GM19099 (cell line): ENCODE results near the gene CMTM1.

Source experiments
- POLR2A ChIP-seq: IDR thresholded peaks from 3 replicates; pipeline ENCODE4 v1.6.1; 2011; ENCODE audit warnings: low read depth; ENCODE audit not compliant: insufficient read length; ENCODE audit errors: extremely low read depth

CMTM1 gene

DNA sequence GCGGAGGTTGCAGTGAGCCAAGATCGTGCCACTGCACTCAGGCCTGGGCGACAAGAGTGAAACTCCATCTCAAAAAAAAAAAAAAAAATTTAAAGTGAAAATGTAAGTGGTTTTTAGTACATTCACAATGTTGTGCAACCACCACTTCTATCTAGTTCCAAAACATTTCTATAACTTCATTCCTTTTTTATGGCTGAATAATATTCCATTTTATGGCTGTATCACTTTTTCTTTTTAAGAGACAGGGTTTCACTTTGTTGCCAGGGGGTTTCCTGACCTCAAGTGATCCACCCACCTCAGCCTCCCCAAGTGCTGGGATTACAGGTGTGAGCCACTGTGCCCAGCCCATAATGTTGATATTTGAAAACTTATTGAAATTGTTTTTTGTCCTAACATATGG lies 26.6 kb downstream of the CMTM1 start:
- no peak for TF ChIP-seq POLR2A

DNA sequence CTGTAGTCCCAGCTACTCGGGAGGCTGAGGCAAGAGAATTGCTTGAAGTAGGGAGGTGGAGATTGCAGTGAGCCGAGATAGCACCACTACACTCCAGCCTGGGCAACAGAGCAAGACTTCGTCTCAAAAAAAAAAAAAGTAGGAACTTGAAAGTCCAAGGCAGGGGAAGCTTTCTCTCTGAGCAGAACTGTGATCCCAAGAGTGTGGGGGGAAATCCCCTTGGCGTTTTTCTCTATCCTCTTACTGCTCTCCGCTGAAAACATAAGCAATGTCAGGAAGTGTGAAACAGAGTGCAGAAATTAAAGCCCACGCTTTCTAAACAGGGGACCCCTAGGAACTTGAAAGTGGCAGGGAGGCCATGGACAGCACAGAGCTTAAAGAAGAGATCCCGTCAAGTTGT lies 28.5 kb downstream of the CMTM1 start:
- TF ChIP-seq POLR2A = no peak

DNA sequence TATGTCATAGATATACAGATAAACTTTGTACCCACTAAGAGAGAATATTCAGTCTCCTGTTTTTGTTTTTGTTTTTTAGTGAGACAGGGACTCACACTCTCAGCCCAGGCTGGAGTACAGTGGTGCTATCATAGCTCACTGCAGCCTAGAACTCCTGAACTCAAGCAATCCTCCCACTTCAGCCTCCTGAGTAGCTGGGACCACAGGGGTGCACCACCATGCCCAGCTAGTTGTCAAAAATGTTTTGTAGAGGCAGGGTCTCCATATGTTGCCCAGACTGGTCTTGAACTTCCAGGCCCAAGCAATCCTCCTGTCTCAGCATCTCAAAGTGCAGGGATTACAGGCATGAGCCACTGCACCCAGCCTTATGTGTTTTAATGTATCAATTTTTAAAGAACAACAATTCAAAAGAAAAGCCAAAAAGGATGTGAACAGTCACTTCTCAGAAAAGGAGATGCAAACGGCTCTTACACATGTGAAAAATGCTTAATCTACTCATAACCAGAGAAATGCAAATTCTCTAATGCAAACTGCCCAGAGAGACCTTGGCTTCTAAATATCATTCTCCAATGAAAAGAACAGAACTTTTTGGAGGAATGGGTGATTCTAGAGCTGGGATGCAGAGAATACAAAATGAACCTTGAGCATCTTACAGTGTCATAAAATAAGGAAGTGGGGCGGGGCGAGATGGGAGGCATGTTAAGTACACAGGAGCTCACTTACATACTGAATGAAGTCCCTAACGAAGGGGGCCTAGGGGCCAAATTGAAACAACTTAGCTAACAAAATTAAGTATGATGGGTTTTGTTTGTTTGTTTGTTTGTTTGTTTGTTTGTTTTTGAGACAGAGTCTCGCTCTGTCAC lies 31.0 kb downstream of the CMTM1 start:
- no peak for TF ChIP-seq POLR2A

DNA sequence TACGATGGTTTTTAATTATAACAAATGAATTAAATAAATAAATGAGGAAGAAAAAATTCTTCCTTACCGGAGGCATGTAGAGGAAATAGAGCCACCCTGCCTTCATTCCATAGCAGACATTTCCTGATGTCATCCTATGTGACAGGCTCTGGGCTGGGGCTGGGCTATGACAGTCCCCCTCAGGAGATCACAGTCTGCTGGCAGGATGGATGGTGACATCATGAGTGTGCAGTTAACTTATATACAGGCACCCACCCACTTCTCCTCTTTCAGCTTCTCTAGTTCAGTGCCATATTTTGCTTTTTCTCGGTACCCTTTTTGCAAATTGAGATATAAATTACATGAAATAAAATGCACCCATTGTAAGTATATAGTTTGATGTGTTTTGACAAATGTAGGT lies 31.9 kb downstream of the CMTM1 start:
- no peak for TF ChIP-seq POLR2A

DNA sequence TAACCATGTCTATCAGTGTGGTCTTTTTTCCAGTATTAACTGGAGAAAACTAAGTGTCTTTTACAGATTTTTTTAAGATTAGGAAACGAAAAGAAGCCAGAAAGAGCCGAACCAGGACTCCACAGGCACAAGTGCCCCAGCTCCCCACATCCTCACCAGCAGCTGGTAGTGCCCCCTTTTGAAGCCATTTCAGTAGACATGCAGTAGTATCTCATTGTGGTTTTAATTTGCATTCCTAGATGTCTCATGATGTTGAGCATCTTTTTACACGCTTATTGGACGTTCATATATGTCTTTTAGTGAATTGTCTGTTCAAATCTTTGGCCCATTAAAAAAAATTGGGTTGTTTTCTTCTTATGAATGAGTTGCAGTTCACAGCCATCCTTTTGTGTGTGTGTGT lies 33.5 kb downstream of the CMTM1 start:
- no peak for TF ChIP-seq POLR2A

DNA sequence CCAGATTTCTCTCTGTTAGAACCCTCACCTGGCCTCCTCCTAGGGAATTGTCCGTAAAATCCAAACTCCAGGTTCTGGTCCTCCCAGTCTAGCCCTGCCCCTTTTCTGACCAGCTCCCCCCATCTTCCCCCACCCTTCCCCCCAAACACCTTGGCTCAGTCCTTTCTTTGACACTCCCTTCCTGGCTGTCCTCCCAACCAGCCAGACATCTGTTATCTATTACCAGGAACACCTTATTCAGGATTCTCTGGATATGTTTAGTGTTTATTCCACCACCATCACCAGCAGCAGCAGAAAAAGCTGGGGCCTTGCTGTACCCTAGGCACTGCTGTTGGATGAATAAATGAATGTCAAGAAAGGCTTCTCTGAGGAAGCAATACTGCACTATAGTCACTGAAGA lies 34.2 kb downstream of the CMTM1 start:
- no peak for TF ChIP-seq POLR2A

DNA sequence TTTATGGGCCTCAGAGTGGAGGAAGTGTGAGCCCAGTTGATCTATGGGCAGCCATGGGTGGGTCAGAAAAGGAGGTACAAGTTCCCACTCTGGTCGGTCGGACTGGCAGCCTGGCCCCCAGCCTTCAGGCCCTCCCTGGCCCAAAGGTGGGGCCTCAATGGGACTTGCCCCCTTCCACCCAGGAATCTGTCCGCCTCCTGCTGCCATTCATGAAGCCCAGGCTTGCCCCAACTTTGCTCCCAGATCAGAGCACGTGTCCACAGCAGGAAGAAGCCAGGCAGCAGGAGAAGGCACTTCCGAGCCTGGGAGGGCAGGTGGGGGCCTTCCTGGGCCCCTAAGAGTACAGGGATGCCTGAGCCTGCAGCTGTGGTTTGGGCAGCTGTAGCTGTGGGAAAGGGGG lies 35.2 kb downstream of the CMTM1 start:
- no peak for TF ChIP-seq POLR2A

DNA sequence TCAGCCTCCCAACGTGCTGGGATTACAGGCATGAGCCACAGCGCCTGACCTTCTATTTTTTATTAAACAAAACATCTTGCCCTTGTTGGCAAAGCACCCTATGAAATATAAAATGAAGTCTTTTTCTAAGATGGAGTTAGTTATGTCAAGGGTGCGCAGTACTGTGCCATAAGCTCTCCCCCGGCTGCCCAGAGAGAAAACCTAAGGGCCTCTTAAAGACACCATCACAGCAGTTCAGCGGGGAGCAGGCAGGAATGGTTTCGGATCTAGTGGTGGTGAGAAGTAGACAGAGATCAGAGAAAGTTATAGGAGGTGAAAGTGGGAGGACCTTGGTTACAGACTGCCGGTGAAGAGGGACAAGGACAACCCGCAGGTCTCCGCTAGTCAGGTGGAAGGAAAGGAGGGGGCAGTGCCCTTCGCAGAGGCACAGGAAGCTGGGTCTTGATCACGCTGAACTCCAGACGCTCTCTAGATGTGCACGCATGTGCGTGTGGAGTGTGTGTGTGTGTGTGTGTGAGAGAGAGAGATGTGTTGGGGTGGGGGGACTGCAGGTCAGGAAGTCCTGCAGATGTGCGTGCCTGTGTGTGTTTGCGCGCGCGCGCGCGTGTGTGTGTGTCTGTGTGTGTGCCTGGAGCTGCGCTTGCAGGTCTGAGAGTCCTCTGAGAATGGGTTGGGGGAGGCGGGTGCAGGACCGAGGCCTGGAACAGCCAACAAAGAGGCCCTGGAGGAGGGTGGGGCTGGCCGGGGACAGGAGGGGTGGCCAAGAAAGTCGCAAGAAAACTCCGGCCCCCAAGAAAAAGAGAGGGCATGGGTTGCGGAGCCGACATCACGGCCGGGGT lies 37.5 kb downstream of the CMTM1 start:
- TF ChIP-seq POLR2A = no peak

DNA sequence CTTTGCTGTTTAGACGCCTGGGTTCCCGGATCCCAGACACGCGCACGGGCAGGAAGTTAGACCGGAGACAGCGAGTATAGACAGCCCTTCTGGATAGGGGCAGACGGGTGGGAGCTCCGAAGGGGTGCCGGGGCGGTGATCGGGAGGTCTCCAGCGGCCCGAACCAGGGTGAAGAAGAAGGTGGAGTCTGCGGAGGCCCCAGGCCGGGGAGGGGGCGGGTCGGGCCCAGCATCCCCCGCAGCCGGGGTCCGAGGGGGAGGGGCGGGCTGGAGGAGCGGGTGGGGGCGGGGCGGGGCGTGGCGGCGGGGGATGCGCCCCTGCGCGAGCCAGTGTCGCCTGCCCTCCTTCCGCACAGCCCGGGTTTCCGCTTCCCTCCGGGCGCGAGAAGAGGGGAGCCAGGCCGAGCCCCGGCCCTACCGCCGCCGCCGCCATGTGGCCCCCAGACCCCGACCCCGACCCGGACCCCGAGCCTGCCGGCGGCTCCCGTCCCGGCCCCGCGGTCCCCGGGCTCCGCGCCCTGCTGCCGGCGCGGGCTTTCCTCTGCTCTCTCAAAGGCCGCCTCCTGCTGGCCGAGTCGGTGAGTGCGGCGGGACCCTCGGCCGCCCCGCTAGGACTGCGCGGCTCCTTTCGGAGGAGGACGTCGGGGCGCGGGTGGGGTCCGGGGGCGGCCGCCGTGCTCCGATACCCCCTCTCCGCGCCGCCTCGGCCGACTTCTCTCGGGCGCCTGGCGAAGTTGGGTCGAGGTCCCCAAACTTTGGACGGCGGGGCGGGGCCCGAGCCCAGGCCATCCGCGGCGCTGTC lies 38.3 kb downstream of the CMTM1 start, which contains the start of gene CMTM3:
CMTM3 (plus strand) TSS at position 329 of the 801 bp plus-strand sequence; CDS start at position 431, 102 bp downstream.
- no peak for TF ChIP-seq POLR2A

DNA sequence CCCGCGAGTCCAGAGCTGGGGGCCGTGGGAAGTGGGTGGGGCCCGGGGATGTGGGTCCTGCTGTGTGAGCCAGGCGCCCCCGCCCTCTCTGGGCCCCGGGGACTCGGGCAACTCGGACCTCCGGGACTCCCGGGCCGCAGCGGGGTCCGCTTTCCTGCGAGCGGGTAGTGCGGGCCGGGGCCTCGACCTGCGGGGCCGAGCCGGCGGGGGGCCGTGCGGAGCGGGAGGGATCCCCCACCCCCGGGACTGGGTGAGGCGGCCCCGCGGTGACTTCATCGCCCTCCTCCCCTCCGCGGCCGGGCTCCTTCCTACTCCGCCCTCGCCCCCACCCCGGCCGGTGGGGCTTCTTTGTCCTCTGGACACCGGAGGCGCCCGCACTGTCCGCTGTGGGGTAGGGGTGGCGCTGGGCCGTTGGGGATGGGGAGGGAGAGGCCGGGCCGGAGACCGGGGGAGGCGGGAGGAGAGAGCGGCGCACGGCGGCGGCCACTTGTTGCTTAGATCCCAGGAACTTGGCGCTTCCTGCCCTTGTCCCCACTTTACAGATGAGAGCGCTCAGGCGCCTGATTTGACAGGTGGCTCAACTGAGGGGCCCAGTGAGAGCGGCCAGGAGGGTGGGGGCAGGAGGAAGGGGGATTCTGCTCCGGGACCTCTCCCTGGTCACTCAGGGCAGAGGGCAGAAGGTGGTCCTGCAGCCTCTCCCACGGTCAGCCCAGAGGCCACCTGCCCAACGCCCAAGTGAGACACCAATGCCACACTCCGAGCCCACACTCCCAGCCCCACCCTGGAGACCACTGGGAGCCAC lies 39.1 kb downstream of the CMTM1 start:
- no peak for TF ChIP-seq POLR2A

DNA sequence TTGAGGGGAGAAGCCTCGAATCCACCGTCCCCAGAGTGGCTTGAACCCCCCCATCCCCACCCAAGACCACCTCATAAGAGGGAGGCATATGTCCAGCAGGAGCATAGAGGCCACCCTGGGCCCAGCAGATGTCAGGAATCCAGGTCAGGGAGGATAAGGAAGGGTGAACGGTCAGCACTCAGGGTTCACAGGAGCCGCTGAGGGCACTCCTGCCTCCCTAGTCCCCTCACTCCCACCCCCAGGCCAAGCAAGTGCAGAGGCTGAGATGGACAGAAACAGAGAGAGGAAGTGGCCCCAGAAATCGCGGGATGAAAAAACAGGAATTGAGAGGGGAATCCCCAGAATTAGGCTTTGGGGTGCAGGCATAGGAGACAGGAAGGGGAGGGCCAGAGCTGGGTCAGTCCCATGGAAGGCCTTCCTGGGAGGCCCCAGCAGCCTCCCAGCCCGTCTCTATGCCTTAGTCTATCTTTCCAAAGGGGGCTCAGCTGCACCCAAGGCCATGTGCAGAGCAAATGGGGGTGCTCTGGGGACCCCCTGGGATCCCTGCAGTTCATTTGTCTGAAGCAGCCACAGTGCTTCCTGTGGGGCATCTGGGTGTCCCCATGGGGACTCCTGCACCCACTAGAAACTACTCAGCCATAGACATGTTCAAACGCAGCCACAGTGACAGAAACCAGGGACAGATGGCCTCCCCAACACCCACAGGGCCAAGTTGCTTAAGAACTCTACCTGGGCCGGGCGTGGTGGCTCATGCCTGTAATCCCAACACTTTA lies 39.9 kb downstream of the CMTM1 start:
- TF ChIP-seq POLR2A = no peak

DNA sequence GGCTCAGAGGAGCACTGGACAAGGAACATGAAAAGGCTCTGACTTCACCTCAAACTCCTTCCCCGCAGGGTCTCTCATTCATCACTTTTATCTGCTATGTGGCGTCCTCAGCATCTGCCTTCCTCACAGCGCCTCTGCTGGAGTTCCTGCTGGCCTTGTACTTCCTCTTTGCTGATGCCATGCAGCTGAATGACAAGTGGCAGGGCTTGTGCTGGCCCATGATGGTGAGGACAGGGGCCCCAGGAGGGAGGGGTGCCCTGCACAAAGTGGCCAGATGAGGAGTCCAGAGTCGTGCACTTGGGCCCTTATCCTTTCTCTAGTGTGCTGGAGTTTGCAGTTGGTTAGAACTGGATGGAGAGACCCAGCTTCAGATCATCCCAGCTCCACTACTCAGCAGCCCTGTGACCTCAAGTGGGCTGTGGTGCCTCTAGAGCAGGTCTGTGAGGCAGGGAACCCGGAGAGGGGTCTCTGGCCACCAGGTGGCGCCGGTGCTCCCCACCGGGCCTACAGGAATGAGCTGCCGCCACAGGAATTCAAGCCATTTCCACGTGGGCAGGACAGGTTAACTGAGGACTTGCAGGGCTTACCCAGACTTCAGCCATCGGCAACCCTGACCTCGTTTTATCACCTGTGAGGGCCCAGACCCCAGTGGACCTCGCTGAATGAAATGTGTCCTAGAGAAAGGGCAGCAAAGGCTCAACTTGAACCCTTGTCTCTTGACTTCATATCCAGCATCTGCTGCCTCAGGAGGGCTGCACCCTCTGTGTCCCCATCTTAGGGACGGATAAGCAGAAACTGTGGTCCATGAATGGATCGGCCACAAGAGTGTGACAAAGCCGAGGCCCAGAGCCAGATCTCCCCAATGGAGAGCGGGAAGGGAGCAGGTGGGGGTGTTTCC lies 42.3 kb downstream of the CMTM1 start:
- no peak for TF ChIP-seq POLR2A

DNA sequence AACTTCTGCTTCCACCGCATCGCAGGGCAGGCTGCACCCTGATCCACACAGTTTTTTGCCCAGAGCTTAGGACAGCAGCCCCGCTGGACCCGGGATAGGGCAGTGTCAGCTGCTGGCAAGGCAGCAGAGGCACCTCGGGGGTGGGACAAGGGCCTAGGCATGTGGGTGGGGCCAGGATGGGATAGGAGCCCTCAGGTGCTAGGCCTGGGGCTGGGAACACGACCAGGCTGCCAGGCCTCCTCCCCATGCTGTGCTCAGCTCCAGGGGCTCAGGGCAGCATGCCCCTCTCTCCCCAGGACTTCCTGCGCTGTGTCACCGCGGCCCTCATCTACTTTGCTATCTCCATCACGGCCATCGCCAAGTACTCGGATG lies 42.9 kb downstream of the CMTM1 start:
- no peak for TF ChIP-seq POLR2A
